ENCODE results near the gene WNT5A.

DNA sequence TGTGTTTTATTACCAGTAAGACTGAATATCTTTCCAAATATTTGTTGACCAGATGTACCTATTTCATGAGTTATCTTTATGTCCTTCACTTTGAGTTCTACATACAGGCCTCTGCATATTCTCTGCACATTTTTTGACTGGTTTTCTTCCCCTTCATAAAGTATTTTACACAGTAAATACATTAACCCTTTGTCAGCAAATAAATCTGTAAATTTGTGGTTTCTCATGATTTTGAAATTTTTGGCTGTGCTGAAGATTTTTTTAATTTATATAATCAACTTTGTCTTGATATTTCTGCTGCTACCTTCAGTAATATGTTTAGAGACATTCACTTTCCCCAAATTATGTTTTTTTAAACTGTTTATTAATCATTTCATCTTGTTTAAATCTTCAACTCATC lies 50.5 kb downstream of the WNT5A start:
- TF ChIP-seq, protein P1, sequence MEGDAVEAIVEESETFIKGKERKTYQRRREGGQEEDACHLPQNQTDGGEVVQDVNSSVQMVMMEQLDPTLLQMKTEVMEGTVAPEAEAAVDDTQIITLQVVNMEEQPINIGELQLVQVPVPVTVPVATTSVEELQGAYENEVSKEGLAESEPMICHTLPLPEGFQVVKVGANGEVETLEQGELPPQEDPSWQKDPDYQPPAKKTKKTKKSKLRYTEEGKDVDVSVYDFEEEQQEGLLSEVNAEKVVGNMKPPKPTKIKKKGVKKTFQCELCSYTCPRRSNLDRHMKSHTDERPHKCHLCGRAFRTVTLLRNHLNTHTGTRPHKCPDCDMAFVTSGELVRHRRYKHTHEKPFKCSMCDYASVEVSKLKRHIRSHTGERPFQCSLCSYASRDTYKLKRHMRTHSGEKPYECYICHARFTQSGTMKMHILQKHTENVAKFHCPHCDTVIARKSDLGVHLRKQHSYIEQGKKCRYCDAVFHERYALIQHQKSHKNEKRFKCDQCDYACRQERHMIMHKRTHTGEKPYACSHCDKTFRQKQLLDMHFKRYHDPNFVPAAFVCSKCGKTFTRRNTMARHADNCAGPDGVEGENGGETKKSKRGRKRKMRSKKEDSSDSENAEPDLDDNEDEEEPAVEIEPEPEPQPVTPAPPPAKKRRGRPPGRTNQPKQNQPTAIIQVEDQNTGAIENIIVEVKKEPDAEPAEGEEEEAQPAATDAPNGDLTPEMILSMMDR (conservative IDR thresholded peaks at IDR 0.05 in 1 of 2, IDR thresholded peaks at IDR 0.05 in 1 of 2; ENCODE audit: extremely low read depth in 1 of 2, insufficient read depth in 1 of 2, low read depth in 1 of 2, low read length in 2 of 2): no peak
- no peak for TF ChIP-seq EZH2 (IDR thresholded peaks at IDR 0.05; ENCODE audit: borderline replicate concordance, low read length)
